Epithelial cell of proximal tubule (primary cell): Measurements from ENCODE around the gene ANK3. TPM values are rescaled to one million over a fixed set of nuclear protein-coding genes. Genes with fewer than 3 reads are reported as not detected.

Source experiments
- DNase-seq: peaks from one replicate; pipeline ENCODE4 v3.0.0-alpha.2; 2011; ENCODE audit warnings: low read depth
- H3K4me3 ChIP-seq: 2 replicates; pipeline ENCODE4 v1.5.1; 2011; ENCODE audit warnings: low read depth, mild to moderate bottlenecking, low read length
- CTCF ChIP-seq: conservative IDR thresholded peaks from 2 replicates; pipeline ENCODE4 v1.5.1; 2012; ENCODE audit warnings: low read depth, mild to moderate bottlenecking, low read length
- total RNA-seq: library from RNA; depleted of rRNA; stranded (reverse); fragments of >200 nt; gene quantifications from 2 replicates; pipeline ENCODE4 v1.2.3, GENCODE V29; 2015

ANK3 gene
- total RNA-seq, 1 donor from 2014 or later = 6.6 TPM

- DNase-seq = no peak
- TF ChIP-seq CTCF = no peak
- H3K4me3 ChIP-seq = no peak overlapping the region
These were observed 388.9 kb downstream of the ANK3 start for GRCh38 chr10:60000747-60001146.

- no peak overlapping the region for H3K4me3 ChIP-seq
- TF ChIP-seq CTCF = no peak
- no peak for DNase-seq
These were observed 391.7 kb downstream of the ANK3 start for GRCh38 chr10:59997827-59998525.

GRCh38 chr10:59995862-59996261 is 393.8 kb downstream of the ANK3 start:
- H3K4me3 ChIP-seq = no peak overlapping the region
- DNase-seq = peak; percentile 18
- TF ChIP-seq CTCF = no peak

- no peak overlapping the region for H3K4me3 ChIP-seq
- DNase-seq = no peak
- TF ChIP-seq CTCF = no peak
These were observed 395.7 kb downstream of the ANK3 start for GRCh38 chr10:59993931-59994330.

GRCh38 chr10:59991661-59992060 is 398.0 kb downstream of the ANK3 start:
- peak; percentile 48 for DNase-seq
- H3K4me3 ChIP-seq = no peak overlapping the region
- no peak for TF ChIP-seq CTCF

GRCh38 chr10:59991117-59991516 is 398.6 kb downstream of the ANK3 start:
- TF ChIP-seq CTCF = no peak

GRCh38 chr10:59985639-59986038 is 404.0 kb downstream of the ANK3 start:
- no peak for DNase-seq
- TF ChIP-seq CTCF = no peak
- no peak overlapping the region for H3K4me3 ChIP-seq

More at GRCh38 chr10:59991117-59991516, 398.6 kb downstream of the ANK3 start:
- H3K4me3 ChIP-seq = no peak overlapping the region
- DNase-seq = no peak
